DMS 273 (cell line): ENCODE data around the gene NETO1.

ENCODE experiments used
- DNase-seq: peaks from one replicate; lab custom pipeline; 2025; ENCODE audit not compliant: unreplicated experiment; lab: John Stamatoyannopoulos, UW

NETO1 gene

GRCh38 chr18:72867746-72868584 is at the start of gene NETO1:
NETO1 (minus strand) TSS chr18:72867987; CDS start chr18:72867291, 696 bp downstream.
- DNase-seq: peak; percentile 37

GRCh38 chr18:72910045-72910444 is 42.3 kb upstream of the NETO1 start:
- no peak for DNase-seq

- DNase-seq: peak; percentile 3
Observed at GRCh38 chr18:72908181-72908580, 40.4 kb upstream of the NETO1 start.

- DNase-seq: no peak
Observed at GRCh38 chr18:72903033-72903432, 35.2 kb upstream of the NETO1 start.

GRCh38 chr18:72899338-72899737 is 31.6 kb upstream of the NETO1 start:
- no peak for DNase-seq

GRCh38 chr18:72898870-72899269 is 31.1 kb upstream of the NETO1 start:
- no peak for DNase-seq

- DNase-seq: no peak
Observed at GRCh38 chr18:72895548-72895947, 27.8 kb upstream of the NETO1 start.

- no peak for DNase-seq
Observed at GRCh38 chr18:72878561-72878960, 10.8 kb upstream of the NETO1 start.

- no peak for DNase-seq
Observed at GRCh38 chr18:72878143-72878542, 10.4 kb upstream of the NETO1 start.

GRCh38 chr18:72871091-72871490 is 3.3 kb upstream of the NETO1 start:
- DNase-seq: no peak

GRCh38 chr18:72869226-72870185 is 1.7 kb upstream of the NETO1 start:
- DNase-seq: no peak

- DNase-seq: peak; percentile 21
Observed at GRCh38 chr18:72868585-72869225, 918 bp upstream of the NETO1 start.

- peak; percentile 29 for DNase-seq
Observed at GRCh38 chr18:72866901-72867745, 664 bp downstream of the NETO1 start.

GRCh38 chr18:72866442-72866900 is 1.3 kb downstream of the NETO1 start:
- peak; percentile 21 for DNase-seq

GRCh38 chr18:72863754-72864153 is 4.0 kb downstream of the NETO1 start:
- DNase-seq: no peak

- DNase-seq: no peak
Observed at GRCh38 chr18:72859088-72859487, 8.7 kb downstream of the NETO1 start.

- DNase-seq: no peak
Observed at GRCh38 chr18:72849671-72850070, 18.1 kb downstream of the NETO1 start.

- DNase-seq: no peak
Observed at GRCh38 chr18:72848503-72849237, 19.1 kb downstream of the NETO1 start.

- no peak for DNase-seq
Observed at GRCh38 chr18:72847771-72848170, 20.0 kb downstream of the NETO1 start.
